Smooth muscle cell (in vitro differentiated cells): ENCODE results near the gene CDH22. TPM values are rescaled to one million over a fixed set of nuclear protein-coding genes. Genes with fewer than 3 reads are reported as not detected.

ENCODE experiments used
- DNase-seq: peaks from one replicate; lab custom pipeline; 2025; ENCODE audit not compliant: unreplicated experiment; lab: John Stamatoyannopoulos, UW
- H2AFZ ChIP-seq: fragments of 200-600 bp; sonication (generic); 2 replicates; pipeline ENCODE4 v1.6.0; 2016; ENCODE audit warnings: antibody characterized with exemption, low read depth, mild to moderate bottlenecking
- H3F3A ChIP-seq: fragments of 200-600 bp; sonication (generic); 2 replicates; pipeline ENCODE4 v1.6.0; 2017; ENCODE audit warnings: antibody characterized with exemption, low read depth
- H3K27ac ChIP-seq: fragments of 200-600 bp; sonication (generic); 2 replicates; pipeline ENCODE4 v1.5.1; 2016; ENCODE audit warnings: low read depth, mild to moderate bottlenecking
- H3K27me3 ChIP-seq: fragments of 200-600 bp; sonication (generic); 2 replicates; pipeline ENCODE4 v1.6.1; 2016; ENCODE audit warnings: low read depth, mild to moderate bottlenecking
- H3K36me3 ChIP-seq: fragments of 200-600 bp; sonication (generic); 2 replicates; pipeline ENCODE4 v1.5.1; 2016; ENCODE audit warnings: low read depth
- H3K4me1 ChIP-seq: fragments of 200-600 bp; sonication (generic); 2 replicates; pipeline ENCODE4 v1.5.1; 2016; ENCODE audit warnings: low read depth
- H3K4me2 ChIP-seq: fragments of 200-600 bp; sonication (generic); 2 replicates; pipeline ENCODE4 v1.6.0; 2016; ENCODE audit warnings: mild to moderate bottlenecking
- H3K4me3 ChIP-seq: fragments of 200-600 bp; sonication (generic); 2 replicates; pipeline ENCODE4 v1.5.1; 2016; ENCODE audit warnings: mild to moderate bottlenecking
- H3K79me2 ChIP-seq: fragments of 200-600 bp; sonication (generic); 2 replicates; pipeline ENCODE4 v1.6.0; 2016; ENCODE audit warnings: low read depth, mild to moderate bottlenecking
- H3K9ac ChIP-seq: fragments of 200-600 bp; sonication (generic); 2 replicates; pipeline ENCODE4 v1.6.0; 2016; ENCODE audit warnings: low read depth
- H3K9me3 ChIP-seq: fragments of 200-600 bp; sonication (generic); replicated peaks from 2 replicates; pipeline ENCODE4 v1.5.1; 2016; ENCODE audit warnings: low read depth
- H4K20me1 ChIP-seq: fragments of 200-600 bp; sonication (generic); 2 replicates; pipeline ENCODE4 v1.6.0; 2016; ENCODE audit warnings: low read depth
- CTCF ChIP-seq: fragments of 200-600 bp; sonication (generic); IDR thresholded peaks from 2 replicates; pipeline ENCODE4 v1.5.1; 2017; ENCODE audit warnings: borderline replicate concordance, mild to moderate bottlenecking, antibody characterized with exemption; ENCODE audit not compliant: insufficient read depth, poor library complexity, severe bottlenecking
- WGBS: methylation state at CpG from one replicate; pipeline ENCODE4 v1.1.7; 2016; ENCODE audit warnings: low lambda C conversion rate; 5-methylcytosine and 5-hydroxymethylcytosine counted together
- polyA plus RNA-seq: library from polyadenylated mRNA; unstranded; fragments of >200 nt; fragmentation: Nextera tagmentation; extraction: Ambion mirVana; gene quantifications from 2 replicates; pipeline ENCODE4 v1.2.1, GENCODE V29; 2016
- total RNA-seq: library from RNA; depleted of rRNA; stranded (reverse); fragments of >200 nt; gene quantifications from 2 replicates; pipeline ENCODE4 v1.2.3, GENCODE V29; 2014

CDH22 gene
- total and polyA plus RNA-seq, 2 experiments from 2014 or later, result not detected

- H3K27me3 ChIP-seq, result peaks cover 58% of the 10 kb centered on the region
- 89% methylated on average over 1 of the region's 1 CpG for WGBS
- no peaks in the 10 kb centered on the region for H3K9me3 ChIP-seq
- H2AFZ ChIP-seq, result no peak overlapping the region
- no peak for TF ChIP-seq CTCF
- no peaks in the 10 kb centered on the region for H3K79me2 ChIP-seq
- no peak overlapping the region for H3K4me2 ChIP-seq
- no peak overlapping the region for H3K9ac ChIP-seq
- H3K4me1 ChIP-seq, result no peaks in the 10 kb centered on the region
- no peaks in the 10 kb centered on the region for H4K20me1 ChIP-seq
- no peak overlapping the region for H3K27ac ChIP-seq
- no peaks in the 10 kb centered on the region for H3F3A ChIP-seq
- no peaks in the 10 kb centered on the region for H3K36me3 ChIP-seq
- no peak overlapping the region for H3K4me3 ChIP-seq
- no peak for DNase-seq
These were observed 48.9 kb downstream of the CDH22 start for GRCh38 chr20:46259260-46259859.

- no peak overlapping the region for H3K27ac ChIP-seq
- no peak overlapping the region for H3K9ac ChIP-seq
- DNase-seq, result no peak
- H4K20me1 ChIP-seq, result no peaks in the 10 kb centered on the region
- 72% methylated on average over 4 of the region's 4 CpGs for WGBS
- no peaks in the 10 kb centered on the region for H3K4me1 ChIP-seq
- TF ChIP-seq CTCF, result no peak
- H3K9me3 ChIP-seq, result no peaks in the 10 kb centered on the region
- no peaks in the 10 kb centered on the region for H3K36me3 ChIP-seq
- H3K4me2 ChIP-seq, result no peak overlapping the region
- H2AFZ ChIP-seq, result no peak overlapping the region
- no peaks in the 10 kb centered on the region for H3K79me2 ChIP-seq
- no peak overlapping the region for H3K4me3 ChIP-seq
- H3F3A ChIP-seq, result no peaks in the 10 kb centered on the region
- peaks cover 72% of the 10 kb centered on the region for H3K27me3 ChIP-seq
These were observed 50.4 kb downstream of the CDH22 start for GRCh38 chr20:46257887-46258286.

GRCh38 chr20:46256293-46256692, 52.0 kb downstream of the CDH22 start:
- H3K9ac ChIP-seq, result no peak overlapping the region
- H3K36me3 ChIP-seq, result no peaks in the 10 kb centered on the region
- no peaks in the 10 kb centered on the region for H3F3A ChIP-seq
- no peak overlapping the region for H3K4me3 ChIP-seq
- no peak overlapping the region for H3K27ac ChIP-seq
- no peaks in the 10 kb centered on the region for H3K79me2 ChIP-seq
- no peak for TF ChIP-seq CTCF
- no peaks in the 10 kb centered on the region for H3K9me3 ChIP-seq
- no peak overlapping the region for H2AFZ ChIP-seq
- H3K4me1 ChIP-seq, result no peaks in the 10 kb centered on the region
- H3K4me2 ChIP-seq, result no peak overlapping the region
- 78% methylated on average over 4 of the region's 4 CpGs for WGBS
- H3K27me3 ChIP-seq, result peaks cover 86% of the 10 kb centered on the region
- no peak for DNase-seq
- no peaks in the 10 kb centered on the region for H4K20me1 ChIP-seq

GRCh38 chr20:46255440-46256104, 52.7 kb downstream of the CDH22 start:
- no peaks in the 10 kb centered on the region for H3K79me2 ChIP-seq
- no peak overlapping the region for H3K4me2 ChIP-seq
- H3K36me3 ChIP-seq, result no peaks in the 10 kb centered on the region
- DNase-seq, result no peak
- no peak for TF ChIP-seq CTCF
- no peak overlapping the region for H3K4me3 ChIP-seq
- WGBS, result 88% methylated on average over 8 of the region's 8 CpGs
- no peak overlapping the region for H2AFZ ChIP-seq
- H4K20me1 ChIP-seq, result no peaks in the 10 kb centered on the region
- no peak overlapping the region for H3K27ac ChIP-seq
- no peaks in the 10 kb centered on the region for H3K9me3 ChIP-seq
- peaks cover 87% of the 10 kb centered on the region for H3K27me3 ChIP-seq
- no peak overlapping the region for H3K9ac ChIP-seq
- no peaks in the 10 kb centered on the region for H3K4me1 ChIP-seq
- H3F3A ChIP-seq, result no peaks in the 10 kb centered on the region
